Measurements from ENCODE around the gene PRAME.
"Not testable (repeated sequence)": the region's sequence is repeated elsewhere in the genome, so short reads cannot be mapped to it uniquely, and the experiment has no call there.

PRAME gene

DNA sequence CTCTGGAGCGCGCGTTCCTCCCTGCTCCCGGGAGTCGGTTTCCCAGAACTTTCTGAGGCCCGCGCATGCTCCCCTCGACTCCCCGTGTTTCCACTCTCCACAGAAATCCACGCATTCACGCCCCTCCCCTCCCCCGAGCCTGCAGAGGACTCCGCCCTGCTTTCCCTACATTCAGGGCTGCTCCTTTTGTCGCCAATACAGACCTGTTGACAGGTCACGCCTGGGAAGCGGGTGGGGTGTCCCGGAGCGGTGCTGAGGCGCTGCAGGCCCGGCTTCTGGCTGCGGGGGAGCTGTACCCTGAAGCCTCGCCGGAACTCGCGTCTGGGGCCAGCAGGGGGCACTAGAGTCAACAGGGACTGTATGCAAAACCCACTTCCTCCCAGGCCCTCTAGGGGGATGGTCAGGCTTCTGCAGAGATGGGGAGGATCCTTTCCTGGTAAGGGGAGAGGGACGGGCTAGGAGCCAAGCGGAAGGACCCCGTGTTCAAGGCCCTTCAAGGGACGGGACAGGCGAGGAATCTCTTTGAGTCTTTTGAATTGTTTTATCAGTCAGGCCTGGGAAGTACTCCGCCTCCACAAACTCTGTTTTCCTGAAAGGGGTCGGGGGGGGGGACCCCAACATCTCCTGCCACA lies at the start of gene PRAME:
PRAME (minus strand) TSS at position 294 of the 632 bp plus-strand sequence. CDS start 2,433 bp downstream, outside the sequence.
- no peaks in the 10 kb centered on the region for H3K4me1 ChIP-seq (ENCODE audit: control insufficient read depth, insufficient read depth, low read length)
- no peak within 1 kb of the TSS for H3K27ac ChIP-seq (ENCODE audit: low read length)
- H3K27me3 ChIP-seq (ENCODE audit: control insufficient read depth in 1 of 2, insufficient read depth in 2 of 2, low read length in 2 of 2) = no peaks in the 10 kb centered on the region
- no peak within 1 kb of the TSS for H3K9ac ChIP-seq (ENCODE audit: low read length in 2 of 2)
- H3K4me3 ChIP-seq (ENCODE audit: low read length in 2 of 2) = no peak within 1 kb of the TSS
- H3K36me3 ChIP-seq (ENCODE audit: control insufficient read depth in 2 of 2, insufficient read depth in 2 of 2, low read length in 2 of 2) = no peaks in the 10 kb centered on the region
- H3K9me3 ChIP-seq (ENCODE audit: control insufficient read depth in 2 of 2, low read length in 2 of 2) = no peaks in the 10 kb centered on the region

DNA sequence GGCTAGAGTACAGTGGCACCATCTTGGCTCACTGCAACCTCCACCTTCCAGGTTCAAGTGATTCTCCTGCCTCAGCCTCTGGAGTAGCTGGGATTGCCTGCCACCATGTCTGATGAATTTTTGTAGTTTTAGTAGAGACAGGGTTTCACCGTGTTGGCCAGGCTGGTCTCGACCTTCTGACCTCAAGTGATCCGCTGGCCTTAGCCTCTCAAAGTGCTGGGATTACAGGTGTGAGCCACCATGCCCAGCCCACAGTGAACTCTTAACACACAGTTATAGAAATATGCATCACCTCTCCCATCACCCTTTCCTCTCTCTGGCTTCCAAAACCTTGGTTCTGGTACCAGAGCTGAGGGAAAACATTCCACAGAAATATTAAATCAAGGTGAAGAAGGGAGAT lies 49.0 kb upstream of the PRAME start:
- H3K27ac ChIP-seq (ENCODE audit: low read length); H3K9ac ChIP-seq (ENCODE audit: low read length in 2 of 2); H3K4me1 ChIP-seq (ENCODE audit: control insufficient read depth, insufficient read depth, low read length); H3K4me3 ChIP-seq (ENCODE audit: low read length in 2 of 2); H3K27me3 ChIP-seq (ENCODE audit: control insufficient read depth in 1 of 2, insufficient read depth in 2 of 2, low read length in 2 of 2); H3K36me3 ChIP-seq (ENCODE audit: control insufficient read depth in 2 of 2, insufficient read depth in 2 of 2, low read length in 2 of 2); H3K9me3 ChIP-seq (ENCODE audit: control insufficient read depth in 2 of 2, low read length in 2 of 2): not testable (repeated sequence)

GRCh38 chr22:22605074-22605404 lies 46.0 kb upstream of the PRAME start:
- H3K36me3 ChIP-seq (ENCODE audit: control insufficient read depth in 2 of 2, insufficient read depth in 2 of 2, low read length in 2 of 2) = no peaks in the 10 kb centered on the region

GRCh38 chr22:22604326-22605073 lies 45.4 kb upstream of the PRAME start:
- Histone ChIP-seq H3K9me3 (ENCODE audit: control insufficient read depth in 2 of 2, low read length in 2 of 2) (peaks cover 3% of the 10 kb centered on the region in 2 donors), H3K27ac (ENCODE audit: low read length) (no peak overlapping the region), H3K9ac (ENCODE audit: low read length in 2 of 2) (no peak overlapping the region), H3K4me3 (ENCODE audit: low read length in 2 of 2) (no peak overlapping the region), H3K4me1 (ENCODE audit: control insufficient read depth, insufficient read depth, low read length) (no peaks in the 10 kb centered on the region), H3K27me3 (ENCODE audit: control insufficient read depth in 1 of 2, insufficient read depth in 2 of 2, low read length in 2 of 2) (no peaks in the 10 kb centered on the region), H3K36me3 (ENCODE audit: control insufficient read depth in 2 of 2, insufficient read depth in 2 of 2, low read length in 2 of 2) (no peaks in the 10 kb centered on the region)

More at GRCh38 chr22:22605074-22605404, 46.0 kb upstream of the PRAME start:
- no peak overlapping the region for H3K27ac ChIP-seq (ENCODE audit: low read length)
- peaks cover 3% of the 10 kb centered on the region in 2 donors for H3K9me3 ChIP-seq (ENCODE audit: control insufficient read depth in 2 of 2, low read length in 2 of 2)
- H3K4me3 ChIP-seq (ENCODE audit: low read length in 2 of 2) = no peak overlapping the region
- no peaks in the 10 kb centered on the region for H3K4me1 ChIP-seq (ENCODE audit: control insufficient read depth, insufficient read depth, low read length)
- H3K9ac ChIP-seq (ENCODE audit: low read length in 2 of 2) = no peak overlapping the region
- no peaks in the 10 kb centered on the region for H3K27me3 ChIP-seq (ENCODE audit: control insufficient read depth in 1 of 2, insufficient read depth in 2 of 2, low read length in 2 of 2)

- Histone ChIP-seq H3K9ac (ENCODE audit: low read length in 2 of 2) (no peak overlapping the region), H3K4me1 (ENCODE audit: control insufficient read depth, insufficient read depth, low read length) (no peaks in the 10 kb centered on the region), H3K27ac (ENCODE audit: low read length) (no peak overlapping the region), H3K9me3 (ENCODE audit: control insufficient read depth in 2 of 2, low read length in 2 of 2) (peaks cover 3% of the 10 kb centered on the region in 2 donors), H3K4me3 (ENCODE audit: low read length in 2 of 2) (no peak overlapping the region), H3K27me3 (ENCODE audit: control insufficient read depth in 1 of 2, insufficient read depth in 2 of 2, low read length in 2 of 2) (peaks cover 0 to 2% of the 10 kb centered on the region in 2 donors), H3K36me3 (ENCODE audit: control insufficient read depth in 2 of 2, insufficient read depth in 2 of 2, low read length in 2 of 2) (no peaks in the 10 kb centered on the region)
These were observed 44.4 kb upstream of the PRAME start for GRCh38 chr22:22603470-22603947.

- Histone ChIP-seq H3K27me3 (ENCODE audit: control insufficient read depth in 1 of 2, insufficient read depth in 2 of 2, low read length in 2 of 2) (peaks cover 0 to 2% of the 10 kb centered on the region in 2 donors), H3K36me3 (ENCODE audit: control insufficient read depth in 2 of 2, insufficient read depth in 2 of 2, low read length in 2 of 2) (no peaks in the 10 kb centered on the region), H3K9me3 (ENCODE audit: control insufficient read depth in 2 of 2, low read length in 2 of 2) (no peaks in the 10 kb centered on the region), H3K4me3 (ENCODE audit: low read length in 2 of 2) (no peak overlapping the region), H3K9ac (ENCODE audit: low read length in 2 of 2) (no peak overlapping the region), H3K4me1 (ENCODE audit: control insufficient read depth, insufficient read depth, low read length) (no peaks in the 10 kb centered on the region), H3K27ac (ENCODE audit: low read length) (no peak overlapping the region)
These were observed 41.6 kb upstream of the PRAME start for GRCh38 chr22:22600531-22601261.

DNA sequence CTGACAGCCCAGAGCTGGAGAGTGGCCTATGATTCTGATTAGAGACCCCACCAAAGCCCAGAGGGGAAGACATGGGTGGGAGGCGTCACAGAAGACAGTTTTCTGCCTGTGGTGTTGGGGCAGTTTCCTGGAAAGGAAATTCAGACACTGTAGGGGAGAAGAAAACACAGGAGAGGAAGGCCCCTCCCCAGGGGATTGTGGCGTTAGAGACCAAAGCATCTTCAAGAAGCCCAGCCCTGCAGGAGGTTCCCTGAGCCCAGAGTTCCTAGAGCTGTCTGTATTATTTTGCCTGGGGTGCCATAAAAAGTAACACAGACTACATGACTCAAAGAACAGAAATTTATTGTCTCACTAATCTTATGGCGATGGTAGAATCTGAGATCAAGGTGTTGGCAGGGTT lies 40.2 kb upstream of the PRAME start:
- Histone ChIP-seq H3K36me3 (ENCODE audit: control insufficient read depth in 2 of 2, insufficient read depth in 2 of 2, low read length in 2 of 2) (no peaks in the 10 kb centered on the region), H3K4me3 (ENCODE audit: low read length in 2 of 2) (no peak overlapping the region), H3K4me1 (ENCODE audit: control insufficient read depth, insufficient read depth, low read length) (no peaks in the 10 kb centered on the region), H3K9me3 (ENCODE audit: control insufficient read depth in 2 of 2, low read length in 2 of 2) (no peaks in the 10 kb centered on the region), H3K9ac (ENCODE audit: low read length in 2 of 2) (no peak overlapping the region), H3K27me3 (ENCODE audit: control insufficient read depth in 1 of 2, insufficient read depth in 2 of 2, low read length in 2 of 2) (peaks cover 0 to 4% of the 10 kb centered on the region in 2 donors), H3K27ac (ENCODE audit: low read length) (no peak overlapping the region)

DNA sequence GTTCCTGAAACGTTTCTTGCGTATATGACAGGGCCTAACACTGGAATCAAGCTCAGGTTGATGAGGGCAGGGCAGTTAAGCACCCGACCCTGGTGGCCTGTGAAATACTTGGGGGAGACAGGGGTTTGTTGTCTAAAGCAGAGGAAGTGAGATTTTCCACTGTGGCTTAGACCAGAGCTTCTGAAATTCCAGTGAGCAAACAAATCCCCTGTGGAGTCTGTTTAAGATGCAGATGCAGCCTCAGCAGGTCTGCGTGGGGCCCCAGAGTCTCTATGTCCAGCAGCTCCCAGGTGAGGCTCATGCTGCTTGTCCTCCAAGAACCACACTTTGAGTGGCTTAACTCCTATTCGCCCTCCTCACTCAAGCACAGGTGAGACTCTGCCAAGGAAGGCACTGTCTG lies 39.1 kb upstream of the PRAME start:
- Histone ChIP-seq H3K4me1 (ENCODE audit: control insufficient read depth, insufficient read depth, low read length) (no peaks in the 10 kb centered on the region), H3K9me3 (ENCODE audit: control insufficient read depth in 2 of 2, low read length in 2 of 2) (no peaks in the 10 kb centered on the region)

DNA sequence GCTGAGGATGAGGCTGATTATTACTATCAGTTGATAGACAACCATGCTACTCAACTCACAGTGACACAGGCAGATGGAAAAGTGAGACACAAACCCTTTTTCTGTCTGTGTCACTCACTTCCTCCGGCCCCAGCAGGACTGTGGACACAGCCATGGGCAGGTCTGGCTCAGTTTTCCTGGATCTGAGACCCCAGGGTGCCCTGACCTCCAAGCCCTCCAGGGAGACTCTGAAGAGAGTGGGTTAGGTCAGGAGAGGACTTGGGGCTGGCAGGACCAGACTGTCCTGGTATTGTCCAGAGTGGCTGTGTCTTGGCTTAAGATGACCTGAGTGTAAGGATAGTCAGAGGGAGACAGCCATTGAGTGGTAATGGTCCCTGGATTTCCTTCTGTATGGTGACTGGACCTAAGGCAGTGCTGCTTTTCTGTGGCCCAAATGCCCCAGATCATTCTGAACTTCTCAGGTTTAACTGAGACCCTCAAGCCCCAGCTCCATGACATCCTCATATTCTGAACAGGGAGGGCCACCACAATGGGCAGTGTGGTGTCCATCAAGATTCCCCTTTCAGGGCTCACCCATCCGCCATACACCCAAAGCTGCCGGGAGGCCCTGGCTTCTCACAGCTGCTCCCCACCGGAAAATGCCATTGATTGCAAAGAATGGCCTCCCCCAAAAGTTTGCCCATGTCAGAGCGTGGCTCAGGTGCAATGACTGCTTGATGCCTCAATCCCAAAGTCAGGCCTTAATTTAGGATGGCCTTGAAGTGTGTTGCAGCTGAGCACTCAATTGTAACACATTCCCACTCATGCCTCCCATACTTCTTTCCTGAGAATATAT lies 36.2 kb upstream of the PRAME start:
- no peaks in the 10 kb centered on the region for H3K9me3 ChIP-seq (ENCODE audit: control insufficient read depth in 2 of 2, low read length in 2 of 2)
- H3K27ac ChIP-seq (ENCODE audit: low read length) = no peak overlapping the region
- no peaks in the 10 kb centered on the region for H3K36me3 ChIP-seq (ENCODE audit: control insufficient read depth in 2 of 2, insufficient read depth in 2 of 2, low read length in 2 of 2)
- peaks cover 0 to 4% of the 10 kb centered on the region in 2 donors for H3K27me3 ChIP-seq (ENCODE audit: control insufficient read depth in 1 of 2, insufficient read depth in 2 of 2, low read length in 2 of 2)
- H3K4me1 ChIP-seq (ENCODE audit: control insufficient read depth, insufficient read depth, low read length) = no peaks in the 10 kb centered on the region
- H3K4me3 ChIP-seq (ENCODE audit: low read length in 2 of 2) = no peak overlapping the region
- H3K9ac ChIP-seq (ENCODE audit: low read length in 2 of 2) = no peak overlapping the region

More for the DNA sequence above, 39.1 kb upstream of the PRAME start:
- Histone ChIP-seq H3K27me3 (ENCODE audit: control insufficient read depth in 1 of 2, insufficient read depth in 2 of 2, low read length in 2 of 2) (peaks cover 0 to 4% of the 10 kb centered on the region in 2 donors), H3K9ac (ENCODE audit: low read length in 2 of 2) (no peak overlapping the region), H3K27ac (ENCODE audit: low read length) (no peak overlapping the region), H3K4me3 (ENCODE audit: low read length in 2 of 2) (no peak overlapping the region), H3K36me3 (ENCODE audit: control insufficient read depth in 2 of 2, insufficient read depth in 2 of 2, low read length in 2 of 2) (no peaks in the 10 kb centered on the region)

GRCh38 chr22:22593964-22594656 lies 35.0 kb upstream of the PRAME start:
- H3K27ac ChIP-seq (ENCODE audit: low read length) = no peak overlapping the region
- H3K36me3 ChIP-seq (ENCODE audit: control insufficient read depth in 2 of 2, insufficient read depth in 2 of 2, low read length in 2 of 2) = no peaks in the 10 kb centered on the region
- no peaks in the 10 kb centered on the region for H3K4me1 ChIP-seq (ENCODE audit: control insufficient read depth, insufficient read depth, low read length)
- H3K27me3 ChIP-seq (ENCODE audit: control insufficient read depth in 1 of 2, insufficient read depth in 2 of 2, low read length in 2 of 2) = peaks cover 0 to 3% of the 10 kb centered on the region in 2 donors
- H3K9ac ChIP-seq (ENCODE audit: low read length in 2 of 2) = no peak overlapping the region
- H3K4me3 ChIP-seq (ENCODE audit: low read length in 2 of 2) = no peak overlapping the region
- H3K9me3 ChIP-seq (ENCODE audit: control insufficient read depth in 2 of 2, low read length in 2 of 2) = no peaks in the 10 kb centered on the region
